Tibial nerve (tissue), 3 donors: ENCODE results near the gene ADD3.

ENCODE experiments used
- CTCF ChIP-seq, 5 experiments: fragments of 200-600 bp in 3 of 5; fragments of 450-650 bp in 2 of 5; sonication (generic) in 3 of 5; IDR thresholded peaks; one replicate each; pipeline ENCODE4 v1.5.1; 2016 to 2019; ENCODE audit warnings: antibody characterized with exemption in 5 of 5, mild to moderate bottlenecking in 3 of 5, moderate library complexity in 2 of 5
- POLR2A ChIP-seq, 2 donors: fragments of 450-650 bp; IDR thresholded peaks; one replicate each; pipeline ENCODE4 v1.6.1; 2017; ENCODE audit warnings: antibody characterized with exemption in 2 of 2, mild to moderate bottlenecking in 2 of 2, moderate library complexity in 2 of 2

- no peak for TF ChIP-seq CTCF (IDR thresholded peaks at IDR 0.05)
- TF ChIP-seq POLR2A (IDR thresholded peaks at IDR 0.05), result no peak
Observed at GRCh38 chr10:109961174-109962001, 46.4 kb upstream of the ADD3 start.
